T-helper 1 cell treated with Interleukin-12 subunit alpha and Interleukin-12 subunit beta and Interleukin-4 antibody, amounts not matched to agents 30 ng/mL and 1 ng/mL, for 36 hours (primary cell): ENCODE measurements around the gene PWWP2A. TPM values are rescaled to one million over a fixed set of nuclear protein-coding genes. Genes with fewer than 3 reads are reported as not detected.
"Not testable (repeated sequence)": the region's sequence is repeated elsewhere in the genome, so short reads cannot be mapped to it uniquely, and the experiment has no call there.

Experiments
- intact Hi-C: fragments of 100-400 bp; cut with micrococcal nuclease; formaldehyde crosslinking; loops from one replicate; pipeline ENCODE4 v1.15.1; 2024
- total RNA-seq: library from RNA; stranded (reverse); gene quantifications from 2 replicates; pipeline ENCODE4 v1.2.3, GENCODE V29; 2022

PWWP2A gene, protein sequence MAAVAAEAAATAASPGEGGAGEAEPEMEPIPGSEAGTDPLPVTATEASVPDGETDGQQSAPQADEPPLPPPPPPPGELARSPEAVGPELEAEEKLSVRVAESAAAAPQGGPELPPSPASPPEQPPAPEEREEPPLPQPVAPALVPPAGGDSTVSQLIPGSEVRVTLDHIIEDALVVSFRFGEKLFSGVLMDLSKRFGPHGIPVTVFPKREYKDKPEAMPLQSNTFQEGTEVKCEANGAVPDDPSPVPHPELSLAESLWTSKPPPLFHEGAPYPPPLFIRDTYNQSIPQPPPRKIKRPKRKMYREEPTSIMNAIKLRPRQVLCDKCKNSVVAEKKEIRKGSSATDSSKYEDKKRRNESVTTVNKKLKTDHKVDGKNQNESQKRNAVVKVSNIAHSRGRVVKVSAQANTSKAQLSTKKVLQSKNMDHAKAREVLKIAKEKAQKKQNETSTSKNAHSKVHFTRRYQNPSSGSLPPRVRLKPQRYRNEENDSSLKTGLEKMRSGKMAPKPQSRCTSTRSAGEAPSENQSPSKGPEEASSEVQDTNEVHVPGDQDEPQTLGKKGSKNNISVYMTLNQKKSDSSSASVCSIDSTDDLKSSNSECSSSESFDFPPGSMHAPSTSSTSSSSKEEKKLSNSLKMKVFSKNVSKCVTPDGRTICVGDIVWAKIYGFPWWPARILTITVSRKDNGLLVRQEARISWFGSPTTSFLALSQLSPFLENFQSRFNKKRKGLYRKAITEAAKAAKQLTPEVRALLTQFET
- total RNA-seq, result 30.5 and 36.0 TPM in 2 replicates

DNA sequence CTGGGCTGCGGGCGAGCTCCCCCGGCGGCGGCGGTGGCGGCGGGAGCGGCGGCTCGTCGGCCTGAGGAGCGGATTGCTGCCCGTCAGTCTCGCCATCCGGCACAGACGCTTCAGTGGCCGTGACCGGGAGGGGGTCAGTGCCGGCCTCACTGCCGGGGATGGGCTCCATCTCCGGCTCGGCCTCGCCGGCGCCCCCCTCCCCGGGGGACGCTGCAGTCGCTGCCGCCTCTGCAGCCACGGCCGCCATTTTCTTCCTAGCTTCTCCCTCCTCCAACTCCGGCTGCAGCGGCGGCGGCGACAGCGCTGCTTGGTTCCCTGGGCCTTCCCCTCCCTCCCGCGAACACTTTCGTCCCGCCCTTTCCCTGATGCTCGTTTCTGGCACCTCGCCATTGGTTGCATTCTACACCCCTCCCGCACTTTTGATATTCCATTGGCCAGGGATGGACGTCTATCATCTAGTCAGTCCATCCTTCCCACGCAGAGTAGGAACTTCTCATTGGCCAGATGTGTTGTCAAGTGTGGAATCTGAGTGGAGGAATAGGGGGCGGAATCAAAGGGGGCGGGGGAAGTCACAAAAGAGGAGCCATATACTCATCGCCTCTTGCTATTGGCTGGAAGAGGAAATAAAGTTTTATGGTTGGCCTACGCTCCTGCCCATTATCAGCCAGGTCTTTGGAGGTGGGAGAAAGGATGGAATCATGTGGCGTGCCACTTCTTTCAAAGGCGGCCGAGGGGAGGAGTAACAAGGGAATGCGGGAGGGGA, at the start of gene PWWP2A:
TSS of gene PWWP2A (minus strand) at position 309 of the 763 bp plus-strand sequence. CDS start at position 247, 62 bp downstream.
- intact Hi-C loops, result loop anchor here (1.0 to 5.0 kb wide), 15 partner anchors 23 to 1019 kb away; partner anchors contain the start of genes SLU7 and TTC1

DNA sequence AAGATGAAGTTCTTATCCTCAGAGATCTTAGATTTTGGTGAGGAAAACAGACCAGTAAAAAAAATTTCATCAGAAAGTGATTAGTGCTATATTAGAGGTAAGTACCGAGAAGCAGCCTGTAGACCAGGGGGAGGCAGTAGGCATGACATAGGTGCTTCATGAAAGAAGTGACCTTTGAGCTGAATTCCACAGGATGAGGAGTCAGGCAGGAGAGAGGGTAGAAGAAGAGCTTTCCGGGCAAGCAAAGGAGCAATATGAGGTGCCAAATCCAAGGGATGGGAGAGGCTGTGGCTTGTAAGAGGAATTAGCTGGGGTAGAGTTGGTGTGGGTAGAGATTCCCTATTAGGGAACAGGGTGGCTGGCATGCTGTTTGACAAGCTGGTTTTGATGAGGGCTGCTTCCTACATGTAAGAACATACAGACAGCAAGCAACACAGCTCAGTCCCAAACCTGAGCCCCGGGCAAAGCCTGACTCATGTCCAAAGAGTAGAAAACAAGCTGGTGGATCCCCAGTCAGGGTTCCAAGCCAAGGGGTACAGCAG, 48.4 kb upstream of the PWWP2A start:
- intact Hi-C loops, result no loop called here

DNA sequence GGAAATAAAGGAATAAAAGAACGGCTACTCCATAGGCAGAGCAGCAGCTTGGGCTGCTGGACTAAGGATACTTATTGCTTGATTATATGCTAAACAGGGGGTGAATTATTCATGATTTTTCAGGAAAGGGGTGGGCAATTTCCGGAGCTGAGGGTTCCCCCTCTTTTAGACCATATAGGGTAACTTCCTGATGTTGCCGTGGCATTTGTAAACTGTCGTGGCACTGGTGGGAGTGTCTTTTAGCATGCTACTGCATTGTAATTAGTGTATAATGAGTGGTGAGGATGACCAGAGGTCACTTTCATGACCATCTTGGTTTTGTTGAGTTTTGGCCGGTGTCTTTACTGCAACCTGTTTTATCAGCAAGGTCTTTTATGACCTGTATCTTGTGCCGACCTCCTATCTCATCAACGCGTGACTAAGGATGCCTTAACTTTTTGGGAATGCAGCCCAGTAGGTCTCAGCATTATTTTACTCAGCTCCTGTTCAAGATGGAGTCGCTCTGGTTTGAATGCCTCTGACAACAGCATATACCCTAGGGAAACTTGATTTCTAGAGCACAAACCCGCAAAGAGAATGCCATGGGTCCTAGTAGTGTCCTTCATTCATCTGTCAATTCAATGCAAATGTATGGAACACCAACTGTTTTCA, 47.8 kb upstream of the PWWP2A start:
- intact Hi-C loops, result no loop called here

DNA sequence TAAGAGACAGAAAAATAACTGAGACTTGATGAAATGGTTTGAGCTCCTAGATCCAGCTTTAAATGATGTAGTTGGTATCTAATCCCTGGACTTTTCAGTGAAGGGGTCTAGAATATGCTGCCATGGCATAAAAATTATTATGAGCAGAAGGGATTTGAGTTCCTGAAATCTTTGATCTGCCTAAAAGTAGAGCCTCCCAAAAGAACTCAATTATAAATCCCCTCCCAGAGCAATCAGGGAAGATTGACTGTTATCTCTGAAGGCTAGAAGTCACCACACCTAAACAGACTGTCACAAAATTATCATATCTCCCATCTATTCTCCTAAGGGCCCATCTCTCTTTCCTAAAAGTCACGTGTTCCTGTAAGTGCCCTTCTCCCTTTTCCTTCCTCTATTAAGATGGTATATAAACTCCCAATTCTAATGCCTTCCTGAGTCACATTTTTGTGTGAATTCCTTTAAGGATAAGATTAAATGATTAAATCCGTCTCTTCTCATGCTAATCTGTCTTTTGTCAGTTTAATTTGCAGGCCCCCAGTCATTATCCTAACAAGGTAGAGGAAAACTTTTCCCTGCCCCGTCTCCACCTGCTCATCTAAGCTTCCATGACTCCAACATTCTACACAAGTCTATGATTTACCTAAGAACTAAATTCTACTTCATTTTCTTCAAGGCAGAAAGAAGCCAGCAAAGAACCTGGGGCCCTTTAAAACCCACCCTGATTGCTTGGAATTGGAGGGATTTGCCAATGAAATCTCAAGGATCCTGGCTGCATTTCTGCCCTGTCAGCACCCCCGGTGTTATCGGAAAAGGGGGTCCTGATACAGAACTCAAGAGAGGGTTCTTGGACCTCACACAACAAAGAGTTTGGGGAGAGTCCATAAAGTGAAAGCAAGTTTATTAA, 47.1 kb upstream of the PWWP2A start:
- intact Hi-C loops, result no loop called here

DNA sequence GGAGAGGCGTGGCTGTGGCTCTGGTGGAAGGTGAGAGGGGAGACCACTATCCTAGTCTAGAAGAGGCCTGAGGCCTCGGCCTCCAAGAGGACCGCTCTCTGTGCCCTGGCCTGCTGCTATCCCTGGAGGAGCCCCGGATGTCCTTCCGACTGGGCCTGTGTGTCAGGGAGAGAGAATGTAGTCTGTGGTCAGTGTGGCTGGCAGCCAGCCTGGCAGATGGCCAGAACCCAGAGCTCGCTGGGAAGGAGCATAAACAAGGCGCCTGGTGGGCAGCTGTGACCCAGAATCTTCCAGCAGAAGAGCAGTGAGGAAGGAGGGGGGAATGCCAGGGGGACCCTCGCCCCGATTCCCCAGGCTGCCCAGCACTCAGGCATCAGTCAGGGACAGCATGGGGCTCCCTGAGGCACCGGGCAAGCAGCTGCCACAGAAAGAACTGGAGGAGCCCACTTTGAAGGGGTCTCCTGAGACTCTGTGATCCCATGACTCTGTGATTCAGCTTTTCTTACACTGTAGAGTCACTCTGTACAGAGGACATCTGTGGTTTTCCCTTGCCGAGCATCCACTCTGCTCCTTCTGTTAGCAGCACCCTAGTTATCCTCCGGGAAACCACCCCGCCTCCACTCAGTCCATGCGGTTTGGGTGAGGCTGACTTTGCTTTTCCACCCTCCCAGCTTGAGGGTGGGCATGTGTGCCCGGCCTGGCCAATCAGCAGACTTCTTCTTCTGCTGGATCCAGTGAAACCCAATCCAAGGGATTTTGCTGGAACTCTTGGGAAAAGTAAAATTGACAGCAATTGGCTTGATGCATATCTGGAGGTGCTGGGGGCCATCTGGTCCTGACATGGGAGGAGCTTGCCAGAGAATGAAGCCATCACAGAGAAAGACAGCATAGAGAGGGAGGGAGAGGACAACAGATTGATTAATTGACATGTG, 46.2 kb upstream of the PWWP2A start:
- intact Hi-C loops, result no loop called here

DNA sequence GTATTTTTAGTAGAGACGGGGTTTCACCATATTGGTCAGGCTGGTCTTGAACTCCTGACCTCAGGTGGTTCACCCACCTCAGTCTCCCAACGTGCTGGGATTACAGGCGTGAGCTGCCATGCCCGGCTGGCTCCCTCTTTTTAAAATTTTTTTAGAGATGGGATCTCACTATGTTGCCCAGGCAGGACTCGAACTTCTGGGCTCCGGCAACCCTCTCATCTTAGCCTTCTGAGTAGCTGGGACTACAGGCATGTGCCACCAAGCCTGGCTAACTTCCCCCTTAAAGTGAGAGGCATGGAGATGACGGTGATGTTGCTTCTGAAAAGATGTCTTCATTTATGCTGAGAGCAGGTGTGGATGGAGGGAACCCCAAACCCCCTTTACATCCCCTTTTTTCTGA, 43.7 kb upstream of the PWWP2A start:
- intact Hi-C loops, result no loop called here

DNA sequence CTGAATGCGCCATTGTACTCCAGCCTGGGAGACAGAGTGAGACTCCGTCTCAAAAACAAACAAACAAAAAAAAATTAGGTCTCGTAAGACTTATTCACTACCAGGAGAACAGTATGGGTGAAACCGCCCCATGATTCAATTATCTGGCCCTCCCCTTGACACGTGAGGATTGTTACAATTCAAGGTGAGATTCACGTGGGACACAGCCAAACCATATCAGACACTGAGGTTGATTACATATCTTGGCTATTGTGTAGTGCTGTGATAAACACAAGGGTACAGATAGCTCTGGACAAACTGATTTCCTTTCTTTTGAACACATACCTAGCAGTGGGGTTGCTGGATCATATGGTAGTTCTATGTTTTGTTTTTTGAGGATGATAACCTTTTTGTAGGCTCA, 42.4 kb upstream of the PWWP2A start:
- intact Hi-C loops, result no loop called here

DNA sequence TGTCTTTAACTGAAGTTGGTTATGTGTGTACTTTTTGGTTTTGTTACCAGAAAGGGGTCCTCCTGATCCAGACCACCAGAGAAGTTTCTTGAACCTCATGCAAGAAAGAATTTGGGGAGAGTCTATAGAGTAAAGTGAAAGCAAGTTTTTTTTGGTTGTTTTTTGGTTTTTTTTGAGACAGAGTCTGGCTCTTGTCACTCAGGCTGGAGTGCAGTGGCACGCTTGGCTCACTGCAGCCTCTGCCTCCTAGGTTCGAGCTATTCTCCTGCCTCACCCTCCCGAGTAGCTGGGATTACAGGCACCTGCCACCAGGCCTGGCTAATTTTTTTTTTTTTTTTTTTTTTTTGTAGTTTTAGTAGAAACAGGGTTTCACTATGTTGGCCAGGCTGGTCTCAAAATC, 41.6 kb upstream of the PWWP2A start:
- intact Hi-C loops, result not testable (repeated sequence)

DNA sequence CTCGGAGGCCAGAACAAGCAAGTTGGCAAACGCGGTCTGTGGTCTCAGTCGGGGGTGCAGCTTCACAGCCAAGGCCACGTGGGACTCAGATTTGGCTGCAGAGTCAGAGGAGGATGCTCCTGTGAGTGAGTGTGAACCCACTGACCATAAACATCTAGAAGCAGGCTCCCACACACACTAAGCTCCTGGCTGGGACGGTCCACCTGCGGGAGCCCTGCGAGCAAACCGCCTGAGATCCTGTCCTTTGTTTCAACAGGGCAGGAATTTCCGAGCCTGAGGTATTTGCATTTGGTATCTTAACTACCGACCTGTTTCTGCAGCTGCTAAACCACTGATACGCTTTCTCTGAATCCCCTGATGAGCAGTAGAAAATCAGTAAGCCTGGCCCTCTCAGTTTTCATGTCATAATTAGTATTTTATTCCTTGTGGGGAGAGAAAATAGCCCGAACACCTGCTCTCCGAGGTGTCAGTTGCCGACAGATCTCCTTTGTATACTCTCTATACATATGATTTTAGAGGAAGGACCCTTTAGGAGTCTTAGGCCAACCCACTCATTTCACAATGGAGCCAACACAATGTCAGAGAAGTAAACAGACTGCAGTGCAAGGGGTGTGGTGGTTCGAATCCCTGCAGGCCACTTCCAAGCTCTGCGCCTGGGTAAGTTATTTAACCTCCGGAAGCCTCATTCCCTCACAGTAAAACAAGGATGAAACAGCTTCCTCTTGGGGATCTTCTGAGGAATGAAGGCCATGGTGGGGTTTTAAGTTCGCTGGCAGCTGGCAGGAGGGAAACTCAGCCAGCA, 40.9 kb upstream of the PWWP2A start:
- intact Hi-C loops, result no loop called here

DNA sequence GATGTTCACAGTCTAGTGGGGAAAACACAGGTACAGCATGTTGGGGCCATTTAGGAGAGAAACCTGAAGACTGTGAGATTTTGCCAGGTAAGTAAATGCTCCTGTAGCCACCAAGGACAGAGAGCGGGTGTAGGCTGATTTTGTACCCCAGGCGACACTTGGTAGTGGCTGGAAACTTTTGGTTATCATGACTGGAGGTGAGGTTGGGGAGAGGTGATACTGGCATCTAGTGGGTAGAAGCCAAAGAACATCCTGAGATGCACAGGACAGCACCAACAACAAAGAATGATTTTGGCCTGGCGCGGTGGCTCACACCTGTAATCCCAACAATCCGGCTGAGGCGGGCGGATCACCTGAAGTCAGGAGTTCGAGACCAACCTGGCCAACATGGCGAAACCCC, 38.8 kb upstream of the PWWP2A start:
- intact Hi-C loops, result no loop called here

DNA sequence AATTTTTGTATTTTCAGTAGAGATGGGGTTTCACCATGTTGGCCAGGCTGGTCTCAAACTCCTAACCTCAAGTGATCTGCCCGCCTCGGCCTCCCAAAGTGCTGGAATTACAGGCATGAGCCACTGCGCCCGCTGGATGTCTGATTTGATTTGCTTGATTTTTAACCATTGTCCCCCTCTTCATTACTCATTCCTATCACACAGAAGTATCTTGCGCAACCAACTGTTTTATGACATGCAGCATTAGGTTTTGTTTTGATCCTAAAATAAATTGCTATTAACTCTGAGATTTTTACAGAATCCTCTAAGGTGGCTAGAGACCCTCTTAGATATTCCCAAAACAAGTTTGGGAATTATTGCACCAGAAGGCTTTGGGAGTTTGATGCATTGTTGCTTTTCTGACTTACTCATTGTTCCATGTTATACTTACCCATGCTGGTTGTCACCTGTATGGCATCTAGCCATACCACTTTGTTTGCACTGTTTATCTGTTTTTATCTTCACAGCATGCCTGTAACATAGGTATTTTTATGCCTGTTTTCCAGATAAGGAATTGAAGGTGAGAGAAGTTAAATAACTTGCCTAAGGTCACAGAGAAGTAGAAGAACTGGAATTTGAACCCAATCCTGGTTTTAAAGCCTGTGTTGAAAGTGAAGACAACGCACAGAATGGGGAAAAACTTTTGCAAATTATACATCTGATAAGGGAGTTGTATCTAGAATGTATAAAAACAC, 35.9 kb upstream of the PWWP2A start:
- intact Hi-C loops, result no loop called here

DNA sequence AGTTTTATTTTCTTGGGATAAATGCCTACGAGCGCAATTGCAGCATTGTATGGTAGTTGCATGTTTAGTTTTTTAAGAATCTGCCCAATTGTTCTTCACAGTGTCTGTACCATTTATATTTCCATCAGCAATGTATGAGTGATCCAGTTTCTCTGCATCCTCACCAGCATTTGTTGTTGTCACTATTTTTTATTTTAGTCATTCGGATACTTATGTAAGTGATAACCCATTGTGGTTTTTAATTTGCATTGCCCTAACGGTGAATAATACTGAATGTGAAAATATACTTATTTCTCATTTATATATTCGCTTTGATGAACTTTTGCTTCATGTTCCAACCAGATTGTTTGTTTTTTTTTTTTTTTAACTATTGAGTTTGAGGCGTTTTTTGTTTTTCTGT, 33.7 kb upstream of the PWWP2A start:
- intact Hi-C loops, result no loop called here

DNA sequence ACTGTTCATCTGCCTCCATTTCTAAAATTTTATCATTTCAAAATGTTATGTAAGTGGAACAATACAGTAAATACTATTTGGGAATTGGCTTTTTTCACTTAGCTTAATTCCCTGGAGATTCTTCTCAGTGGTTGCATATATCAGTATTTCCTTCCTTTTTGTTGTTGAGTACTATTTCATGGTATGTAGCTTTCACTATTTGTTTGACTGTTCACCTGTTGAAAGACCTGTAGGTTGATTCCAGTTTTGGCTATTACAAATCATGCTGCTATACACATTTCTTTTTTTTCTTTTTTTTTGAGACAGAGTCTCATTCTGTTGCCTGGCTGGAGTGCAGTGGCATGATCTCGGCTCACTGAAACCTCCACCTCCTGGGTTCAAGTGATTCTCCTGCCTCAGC, 33.0 kb upstream of the PWWP2A start:
- intact Hi-C loops, result no loop called here

DNA sequence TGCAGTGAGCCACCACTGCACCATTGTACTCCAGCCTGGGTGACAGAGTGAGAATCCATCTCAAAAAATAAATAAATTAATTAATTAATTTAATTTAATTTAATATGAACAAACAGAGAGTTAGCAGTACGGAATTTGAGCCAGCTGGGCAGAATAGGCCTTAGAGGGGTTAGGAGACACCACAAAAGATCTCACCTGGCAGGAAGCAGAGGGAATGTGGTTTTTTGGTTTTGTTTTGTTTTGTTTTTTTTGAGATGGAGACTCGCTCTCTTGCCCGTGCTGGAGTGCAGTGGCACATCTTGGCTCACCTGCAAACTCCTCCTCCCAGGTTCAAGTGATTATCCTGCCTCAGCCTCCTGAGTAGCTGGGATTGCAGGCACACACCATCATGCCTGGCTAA, 31.8 kb upstream of the PWWP2A start:
- intact Hi-C loops, result no loop called here

DNA sequence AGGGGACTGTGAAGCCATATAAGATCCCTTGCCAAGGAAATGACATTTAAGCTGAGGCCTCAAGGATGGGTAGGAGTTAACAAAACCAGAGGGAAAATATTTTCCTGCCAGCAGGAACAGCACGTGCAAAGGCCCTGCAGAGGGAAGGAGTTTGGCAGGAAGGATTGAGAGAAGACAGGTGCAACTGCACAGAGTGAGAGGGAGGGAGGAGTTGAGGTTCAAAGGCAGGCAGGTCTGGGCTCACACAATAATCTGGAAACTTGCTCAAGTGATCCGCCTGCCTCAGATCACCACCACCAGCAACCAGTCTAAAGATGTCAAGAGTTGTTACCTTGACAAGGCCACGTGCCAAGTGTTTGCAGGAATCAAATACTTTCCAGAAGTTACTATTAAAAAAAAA, 31.1 kb upstream of the PWWP2A start:
- intact Hi-C loops, result no loop called here

DNA sequence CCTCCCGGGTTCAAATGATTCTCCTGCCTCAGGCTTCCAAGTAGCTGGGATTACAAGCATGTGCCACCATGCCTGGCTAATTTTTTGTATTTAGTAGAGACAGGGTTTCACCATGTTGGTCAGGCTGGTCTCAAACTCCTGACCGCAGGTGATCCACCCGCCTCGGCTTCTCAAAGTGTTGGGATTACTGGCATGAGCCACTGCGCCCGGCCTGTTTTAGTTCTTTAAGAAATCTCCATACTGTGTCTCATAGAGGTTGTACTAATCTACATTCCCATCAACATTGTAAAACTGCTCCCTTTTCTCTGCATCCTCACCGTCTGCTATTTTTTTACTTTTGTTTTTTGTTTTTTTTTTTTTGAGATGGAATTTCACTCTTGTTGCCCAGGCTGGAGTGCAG, 25.2 kb upstream of the PWWP2A start:
- intact Hi-C loops, result not testable (repeated sequence)

DNA sequence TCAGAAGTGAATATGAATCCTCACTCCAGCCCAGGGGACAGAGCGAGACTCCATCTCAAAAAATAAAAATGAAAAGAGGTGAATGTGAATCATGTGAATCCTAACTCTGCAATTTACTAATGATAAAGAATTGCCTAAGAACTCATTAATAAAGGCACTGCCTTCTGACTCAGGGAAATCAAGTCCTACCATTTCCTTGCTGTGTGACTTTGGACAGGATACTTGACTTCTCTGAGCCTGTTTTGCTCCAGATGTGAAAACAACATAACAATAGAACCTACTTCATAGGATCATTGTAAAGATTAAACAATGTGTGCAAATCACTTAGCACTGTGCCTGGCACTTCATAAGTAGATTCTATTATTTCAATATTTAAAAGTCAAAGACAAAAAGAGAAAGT, 15.1 kb upstream of the PWWP2A start:
- intact Hi-C loops, result no loop called here
